B cell (primary cell): ENCODE results near the gene PRDM13. TPM values are rescaled to one million over a fixed set of nuclear protein-coding genes. Genes with fewer than 3 reads are reported as not detected.
A peak's percentile ranks its signal among the peaks of the same experiment; 100 is the strongest.

ENCODE experiments used
- ATAC-seq: fragments of 200-7000 bp; cut with Tn5 transposase; one replicate; pipeline ENCODE4 v1.10.0; 2021; ENCODE audit warnings: low read depth, mild to moderate bottlenecking, moderate number of reproducible peaks, moderate library complexity
- CTCF ChIA-PET: fragments of 350-600 bp; sonication (Branson Sonifier 250); formaldehyde crosslinking; loops from one replicate; lab custom pipeline; 2021; ENCODE audit warnings: antibody characterized with exemption, inconsistent platforms; lab: Charles Lee
- POLR2A ChIA-PET: fragments of 350-600 bp; sonication (Branson Sonifier 250); formaldehyde crosslinking; loops from one replicate; lab custom pipeline; 2021; ENCODE audit warnings: antibody characterized with exemption; lab: Charles Lee
- DNase-seq: peaks from one replicate; pipeline ENCODE4 v3.0.0; 2013
- H2AFZ ChIP-seq: 2 replicates; pipeline ENCODE4 v1.6.1; 2012; ENCODE audit warnings: mild to moderate bottlenecking, low read depth, low read length; ENCODE audit not compliant: insufficient read depth, poor library complexity, severe bottlenecking
- H3K27ac ChIP-seq, 2 donors: 1 replicate in 1 of 2; 2 replicates in 1 of 2; pipeline ENCODE4 v1.5.1; 2012 to 2013; ENCODE audit warnings: low read length in 2 of 2, mild to moderate bottlenecking in 2 of 2, moderate library complexity in 1 of 2
- H3K27me3 ChIP-seq, 4 experiments: fragments of 200-600 bp in 1 of 4; sonication (generic) in 1 of 4; replicated peaks in 1 of 4; 1 replicate in 2 of 4; 2 replicates in 2 of 4; pipeline versions ENCODE4 v1.6.1 to v1.7.0; 2013 to 2016; ENCODE audit warnings: low read length in 3 of 4, mild to moderate bottlenecking in 2 of 4, mixed read lengths in 1 of 4, moderate library complexity in 1 of 4; ENCODE audit not compliant: insufficient read depth in 4 of 4, control insufficient read depth in 3 of 4; ENCODE audit errors: control extremely low read depth in 1 of 4
- H3K36me3 ChIP-seq, 2 experiments: replicated peaks in 1 of 2; 1 replicate in 1 of 2; 2 replicates in 1 of 2; pipeline versions ENCODE4 v1.6.1 to v1.7.1; 2013; ENCODE audit warnings: low read length in 1 of 2; ENCODE audit not compliant: insufficient read depth in 2 of 2, control insufficient read depth in 1 of 2; ENCODE audit errors: control extremely low read depth in 1 of 2, extremely low read depth in 1 of 2
- H3K4me1 ChIP-seq, 2 donors: fragments of 200-600 bp in 1 of 2; sonication (generic) in 1 of 2; 1 replicate in 1 of 2; 2 replicates in 1 of 2; pipeline versions ENCODE4 v1.5.1 to v1.6.1; 2013 to 2017; ENCODE audit warnings: low read length in 2 of 2; ENCODE audit not compliant: control insufficient read depth in 2 of 2, insufficient read depth in 2 of 2
- H3K4me2 ChIP-seq: replicated peaks from 2 replicates; pipeline ENCODE3; 2012; ENCODE audit warnings: mild to moderate bottlenecking, low read depth, low read length; ENCODE audit not compliant: poor library complexity, severe bottlenecking
- H3K4me3 ChIP-seq, 5 experiments: fragments of 200-600 bp in 1 of 5; sonication (generic) in 1 of 5; 1 replicate in 3 of 5; 2 replicates in 2 of 5; pipeline versions ENCODE4 v1.5.1 to v1.7.0; 2011 to 2016; ENCODE audit warnings: low read length in 4 of 5, mild to moderate bottlenecking in 4 of 5, low read depth in 2 of 5, control low read depth in 1 of 5, moderate library complexity in 1 of 5; ENCODE audit not compliant: insufficient read depth in 1 of 5; ENCODE audit errors: control extremely low read depth in 1 of 5, extremely low read depth in 1 of 5
- H3K79me2 ChIP-seq: fragments of 200-600 bp; sonication (generic); one replicate; pipeline ENCODE4 v1.6.0; 2016; ENCODE audit warnings: low read length; ENCODE audit not compliant: control insufficient read depth, insufficient read depth
- H3K9ac ChIP-seq: fragments of 200-600 bp; sonication (generic); 2 replicates; pipeline ENCODE4 v1.6.1; 2017; ENCODE audit warnings: mild to moderate bottlenecking, low read length, moderate library complexity
- H3K9me3 ChIP-seq, 3 donors: one replicate each; pipeline versions ENCODE4 v1.6.1 to v1.7.1; 2013; ENCODE audit warnings: low read length in 2 of 3; ENCODE audit not compliant: control insufficient read depth in 2 of 3, insufficient read depth in 1 of 3; ENCODE audit errors: control extremely low read depth in 1 of 3
- H4K20me1 ChIP-seq: 2 replicates; pipeline ENCODE4 v1.6.0; 2012; ENCODE audit warnings: mild to moderate bottlenecking, low read length; ENCODE audit not compliant: insufficient read depth, control insufficient read depth, poor library complexity, severe bottlenecking
- H3K27ac Mint-ChIP-seq: one replicate; pipeline ENCODE4 v1.8.0; 2021; ENCODE audit warnings: mixed read lengths
- H3K27me3 Mint-ChIP-seq: one replicate; pipeline ENCODE4 v1.8.0; 2021; ENCODE audit warnings: mixed read lengths
- H3K4me1 Mint-ChIP-seq: one replicate; pipeline ENCODE4 v1.8.0; 2021; ENCODE audit warnings: mixed read lengths
- H3K4me3 Mint-ChIP-seq: one replicate; pipeline ENCODE4 v1.8.0; 2021; ENCODE audit warnings: mixed read lengths
- H3K9me3 Mint-ChIP-seq: one replicate; pipeline ENCODE4 v1.8.0; 2022; ENCODE audit warnings: mixed read lengths; ENCODE audit not compliant: insufficient read depth
- CTCF ChIP-seq: fragments of 200-600 bp; IDR thresholded peaks from one replicate; pipeline ENCODE4 v1.8.0; 2022; ENCODE audit warnings: antibody characterized with exemption, mild to moderate bottlenecking
- EZH2 ChIP-seq: IDR thresholded peaks from 2 replicates; pipeline ENCODE4 v1.6.1; 2012; ENCODE audit warnings: borderline replicate concordance, low read depth, mild to moderate bottlenecking, moderate library complexity, low read length; ENCODE audit not compliant: insufficient read depth, poor library complexity, severe bottlenecking
- WGBS: methylation state at CpG from one replicate; pipeline ENCODE4 v1.1.5; 2013; ENCODE audit warnings: missing lambda C conversion rate; ENCODE audit not compliant: insufficient coverage; 5-methylcytosine and 5-hydroxymethylcytosine counted together
- intact Hi-C: fragments of 100-400 bp; cut with micrococcal nuclease; formaldehyde crosslinking; loops from one replicate; pipeline ENCODE4 v1.10.0; 2022
- polyA plus RNA-seq: library from polyadenylated mRNA; depleted of rRNA; stranded (reverse); fragments of >200 nt; gene quantifications from 2 replicates; pipeline ENCODE4 v1.2.3, GENCODE V29; 2012
- total RNA-seq, 2 donors: library from RNA; stranded (reverse); fragments of 120-200 nt in 1 of 2; gene quantifications; 1 replicate in 1 of 2; 2 replicates in 1 of 2; pipeline versions ENCODE4 v1.2.3 to v1.2.4, GENCODE V29; 2013 to 2022

PRDM13 gene
- total and polyA plus RNA-seq, 2 donors (not counting 1 experiment from before 2014, with no cell fraction given), result not detected

GRCh38 chr6:99568103-99568933 lies 38.3 kb upstream of the PRDM13 start, which contains the start of gene CCNC:
Gene CCNC, minus strand, starts transcription at chr6:99568660. Its CDS starts 133 bp downstream, at chr6:99568527.
- no peaks in the 10 kb centered on the region for H3K27me3 ChIP-seq
- H3K4me1 Mint-ChIP-seq, result peaks cover 31% of the 10 kb centered on the region

More at GRCh38 chr6:99568103-99568933, 38.3 kb upstream of the PRDM13 start, which contains the start of gene CCNC:
- Mint-ChIP-seq H3K4me3 (peak within 1 kb of the TSS; percentile 95), H3K27ac (peak within 1 kb of the TSS; percentile 93), H3K27me3 (no peaks in the 10 kb centered on the region), H3K9me3 (no peaks in the 10 kb centered on the region)
- Histone ChIP-seq H3K79me2 (peaks cover 45% of the 10 kb centered on the region), H2AFZ (peak within 1 kb of the TSS; percentile 90), H3K36me3 (peaks cover 0 to 2% of the 10 kb centered on the region in 2 experiments), H3K4me3 (peak within 1 kb of the TSS; percentile 53 to 97 (median 90)), H4K20me1 (no peaks in the 10 kb centered on the region), H3K9ac (peak within 1 kb of the TSS; percentile 92), H3K9me3 (no peaks in the 10 kb centered on the region), H3K4me2 (peak within 1 kb of the TSS; percentile 81), H3K27ac (peak within 1 kb of the TSS; percentile 78 to 87), H3K4me1 (peaks cover 10 to 14% of the 10 kb centered on the region in 2 donors)
- under 1% methylated on average over 52 of the region's 64 CpGs for WGBS
- TF ChIP-seq EZH2, result no peak
- TF ChIP-seq CTCF, result no peak
- DNase-seq (peak; percentile 93), ATAC-seq (peak; percentile 96)
- intact Hi-C loops, result loop anchor here (1.0 to 5.0 kb wide), 6 partner anchors 20 to 143 kb away; partner anchors contain the start of genes PNISR and USP45
- ChIA-PET POLR2A (interaction anchor here (0.6 to 1.3 kb wide), 4 partner anchors 21 to 143 kb away, joined by 3 to 5 read pairs (median 4); no protein-coding TSS in a partner anchor), CTCF (interaction anchor here (0.6 to 2.5 kb wide), 10 partner anchors 10 to 178 kb away, joined by 3 to 14 read pairs (median 4); partner anchors contain the start of gene PNISR)
